Measurements from ENCODE around the gene TRMT5.

The TRMT5 gene

GRCh38 chr14:60977847-60978246 lies 3.0 kb downstream of the TRMT5 start:
- H3K4me1 ChIP-seq (ENCODE audit: control insufficient read depth in 2 of 2, insufficient read depth in 1 of 2, low read depth in 1 of 2, low read length in 2 of 2), result peaks cover 0 to 3% of the 10 kb centered on the region in 2 donors
- no peak overlapping the region for H3K18ac ChIP-seq (ENCODE audit: low read length)
- no peaks in the 10 kb centered on the region for H3K9me3 ChIP-seq (replicated peaks in 1 of 2; ENCODE audit: control insufficient read depth in 2 of 2, insufficient read depth in 1 of 2, low read depth in 1 of 2, low read length in 2 of 2)
- H4K91ac ChIP-seq (ENCODE audit: low read depth, low read length, poor library complexity), result no peak overlapping the region
- H2BK120ac ChIP-seq (ENCODE audit: low read depth, low read length), result no peak overlapping the region
- no peak for DNase-seq (ENCODE audit: low spot score)
- no peak overlapping the region for H2BK5ac ChIP-seq (ENCODE audit: low read length)
- H3K14ac ChIP-seq (ENCODE audit: low read length), result no peak overlapping the region
- no peak overlapping the region for H4K8ac ChIP-seq (ENCODE audit: low read depth, low read length)
- H3K23ac ChIP-seq (ENCODE audit: low read depth, low read length, poor library complexity), result no peak overlapping the region
- no peak overlapping the region for H2BK12ac ChIP-seq (ENCODE audit: low read length)
- no peak overlapping the region for H2BK15ac ChIP-seq (ENCODE audit: low read length)
- H3K9ac ChIP-seq (ENCODE audit: low read depth, low read length, poor library complexity), result no peak overlapping the region
- H3K27me3 ChIP-seq (ENCODE audit: control insufficient read depth in 3 of 3, insufficient read depth in 3 of 3, low read depth in 1 of 3, low read length in 3 of 3), result no peaks in the 10 kb centered on the region
- H2AK5ac ChIP-seq (ENCODE audit: low read depth, low read length), result no peak overlapping the region
- H3K4ac ChIP-seq (ENCODE audit: low read length), result no peak overlapping the region
- no peak overlapping the region for H3K27ac ChIP-seq (replicated peaks; ENCODE audit: low read length)
- H3K4me3 ChIP-seq (ENCODE audit: low read length in 2 of 2), result no peak overlapping the region
- H3K36me3 ChIP-seq (replicated peaks in 1 of 2; ENCODE audit: control insufficient read depth in 2 of 2, insufficient read depth in 2 of 2, low read length in 2 of 2), result peaks cover 10 to 66% of the 10 kb centered on the region in 2 donors
- H2AFZ ChIP-seq (ENCODE audit: low read length), result no peak overlapping the region
- H3K4me2 ChIP-seq (ENCODE audit: insufficient read depth, low read length, poor library complexity, severe bottlenecking), result no peak overlapping the region
- no CpG with 5 or more reads among the region's 2 CpGs for WGBS, 2 donors (ENCODE audit: extremely low coverage in 2 of 2, insufficient read length in 2 of 2, insufficient replicate concordance in 1 of 2)
- H3K79me1 ChIP-seq (ENCODE audit: low read depth, low read length), result peaks cover 4% of the 10 kb centered on the region

GRCh38 chr14:60975551-60975950 lies 5.3 kb downstream of the TRMT5 start:
- Histone ChIP-seq H2AFZ (ENCODE audit: low read length) (no peak overlapping the region), H3K4me1 (ENCODE audit: control insufficient read depth in 2 of 2, insufficient read depth in 1 of 2, low read depth in 1 of 2, low read length in 2 of 2) (no peaks in the 10 kb centered on the region), H3K14ac (ENCODE audit: low read length) (no peak overlapping the region), H3K9me3 (replicated peaks in 1 of 2; ENCODE audit: control insufficient read depth in 2 of 2, insufficient read depth in 1 of 2, low read depth in 1 of 2, low read length in 2 of 2) (no peaks in the 10 kb centered on the region), H3K4ac (ENCODE audit: low read length) (no peak overlapping the region), H3K36me3 (replicated peaks in 1 of 2; ENCODE audit: control insufficient read depth in 2 of 2, insufficient read depth in 2 of 2, low read length in 2 of 2) (peaks cover 10 to 78% of the 10 kb centered on the region in 2 donors), H3K27me3 (ENCODE audit: control insufficient read depth in 3 of 3, insufficient read depth in 3 of 3, low read depth in 1 of 3, low read length in 3 of 3) (no peaks in the 10 kb centered on the region), H4K8ac (ENCODE audit: low read depth, low read length) (no peak overlapping the region), H3K79me1 (ENCODE audit: low read depth, low read length) (peaks cover 3% of the 10 kb centered on the region), H3K4me2 (ENCODE audit: insufficient read depth, low read length, poor library complexity, severe bottlenecking) (no peak overlapping the region), H2BK12ac (ENCODE audit: low read length) (no peak overlapping the region), H2AK5ac (ENCODE audit: low read depth, low read length) (no peak overlapping the region), H3K27ac (replicated peaks; ENCODE audit: low read length) (no peak overlapping the region), H3K9ac (ENCODE audit: low read depth, low read length, poor library complexity) (no peak overlapping the region), H2BK120ac (ENCODE audit: low read depth, low read length) (no peak overlapping the region), H3K23ac (ENCODE audit: low read depth, low read length, poor library complexity) (no peak overlapping the region), H2BK5ac (ENCODE audit: low read length) (no peak overlapping the region), H4K91ac (ENCODE audit: low read depth, low read length, poor library complexity) (no peak overlapping the region), H3K18ac (ENCODE audit: low read length) (no peak overlapping the region), H3K4me3 (ENCODE audit: low read length in 2 of 2) (no peak overlapping the region), H2BK15ac (ENCODE audit: low read length) (no peak overlapping the region)
- DNase-seq (ENCODE audit: low spot score), result no peak
- WGBS, 2 donors (ENCODE audit: extremely low coverage in 2 of 2, insufficient read length in 2 of 2, insufficient replicate concordance in 1 of 2), result no CpG with 5 or more reads among the region's 2 CpGs

- no peak overlapping the region for H2AFZ ChIP-seq (ENCODE audit: low read length)
- no peak overlapping the region for H2BK15ac ChIP-seq (ENCODE audit: low read length)
- peaks cover 3% of the 10 kb centered on the region for H3K79me1 ChIP-seq (ENCODE audit: low read depth, low read length)
- H3K14ac ChIP-seq (ENCODE audit: low read length), result no peak overlapping the region
- no CpG with 5 or more reads among the region's 6 CpGs for WGBS, 2 donors (ENCODE audit: extremely low coverage in 2 of 2, insufficient read length in 2 of 2, insufficient replicate concordance in 1 of 2)
- H3K4me1 ChIP-seq (ENCODE audit: control insufficient read depth in 2 of 2, insufficient read depth in 1 of 2, low read depth in 1 of 2, low read length in 2 of 2), result no peaks in the 10 kb centered on the region
- H3K9ac ChIP-seq (ENCODE audit: low read depth, low read length, poor library complexity), result no peak overlapping the region
- H2BK120ac ChIP-seq (ENCODE audit: low read depth, low read length), result no peak overlapping the region
- H3K23ac ChIP-seq (ENCODE audit: low read depth, low read length, poor library complexity), result no peak overlapping the region
- no peak overlapping the region for H4K8ac ChIP-seq (ENCODE audit: low read depth, low read length)
- no peak overlapping the region for H3K4ac ChIP-seq (ENCODE audit: low read length)
- no peak overlapping the region for H3K4me2 ChIP-seq (ENCODE audit: insufficient read depth, low read length, poor library complexity, severe bottlenecking)
- no peaks in the 10 kb centered on the region for H3K27me3 ChIP-seq (ENCODE audit: control insufficient read depth in 3 of 3, insufficient read depth in 3 of 3, low read depth in 1 of 3, low read length in 3 of 3)
- H3K9me3 ChIP-seq (replicated peaks in 1 of 2; ENCODE audit: control insufficient read depth in 2 of 2, insufficient read depth in 1 of 2, low read depth in 1 of 2, low read length in 2 of 2), result no peaks in the 10 kb centered on the region
- no peak overlapping the region for H3K18ac ChIP-seq (ENCODE audit: low read length)
- H3K27ac ChIP-seq (replicated peaks; ENCODE audit: low read length), result no peak overlapping the region
- no peak for DNase-seq (ENCODE audit: low spot score)
- no peak overlapping the region for H2BK5ac ChIP-seq (ENCODE audit: low read length)
- H2BK12ac ChIP-seq (ENCODE audit: low read length), result no peak overlapping the region
- H3K36me3 ChIP-seq (replicated peaks in 1 of 2; ENCODE audit: control insufficient read depth in 2 of 2, insufficient read depth in 2 of 2, low read length in 2 of 2), result peaks cover 10 to 74% of the 10 kb centered on the region in 2 donors
- H4K91ac ChIP-seq (ENCODE audit: low read depth, low read length, poor library complexity), result no peak overlapping the region
- no peak overlapping the region for H2AK5ac ChIP-seq (ENCODE audit: low read depth, low read length)
- H3K4me3 ChIP-seq (ENCODE audit: low read length in 2 of 2), result no peak overlapping the region
Observed at GRCh38 chr14:60974090-60974651, 6.7 kb downstream of the TRMT5 start.

GRCh38 chr14:60973070-60973469 lies 7.8 kb downstream of the TRMT5 start:
- no peak for DNase-seq (ENCODE audit: low spot score)
- no peaks in the 10 kb centered on the region for H3K4me1 ChIP-seq (ENCODE audit: control insufficient read depth in 2 of 2, insufficient read depth in 1 of 2, low read depth in 1 of 2, low read length in 2 of 2)
- no peak overlapping the region for H3K23ac ChIP-seq (ENCODE audit: low read depth, low read length, poor library complexity)
- no peak overlapping the region for H4K91ac ChIP-seq (ENCODE audit: low read depth, low read length, poor library complexity)
- no peak overlapping the region for H4K8ac ChIP-seq (ENCODE audit: low read depth, low read length)
- H3K4me2 ChIP-seq (ENCODE audit: insufficient read depth, low read length, poor library complexity, severe bottlenecking), result no peak overlapping the region
- no peak overlapping the region for H3K18ac ChIP-seq (ENCODE audit: low read length)
- no peak overlapping the region for H2BK120ac ChIP-seq (ENCODE audit: low read depth, low read length)
- no peak overlapping the region for H2BK5ac ChIP-seq (ENCODE audit: low read length)
- no peak overlapping the region for H3K9ac ChIP-seq (ENCODE audit: low read depth, low read length, poor library complexity)
- H3K4ac ChIP-seq (ENCODE audit: low read length), result no peak overlapping the region
- no CpG with 5 or more reads among the region's 3 CpGs for WGBS, 2 donors (ENCODE audit: extremely low coverage in 2 of 2, insufficient read length in 2 of 2, insufficient replicate concordance in 1 of 2)
- no peak overlapping the region for H2AK5ac ChIP-seq (ENCODE audit: low read depth, low read length)
- no peak overlapping the region for H3K4me3 ChIP-seq (ENCODE audit: low read length in 2 of 2)
- no peak overlapping the region for H2BK12ac ChIP-seq (ENCODE audit: low read length)
- peaks cover 10 to 65% of the 10 kb centered on the region in 2 donors for H3K36me3 ChIP-seq (replicated peaks in 1 of 2; ENCODE audit: control insufficient read depth in 2 of 2, insufficient read depth in 2 of 2, low read length in 2 of 2)
- peaks cover 3% of the 10 kb centered on the region for H3K79me1 ChIP-seq (ENCODE audit: low read depth, low read length)
- H3K14ac ChIP-seq (ENCODE audit: low read length), result no peak overlapping the region
- no peak overlapping the region for H2BK15ac ChIP-seq (ENCODE audit: low read length)
- no peak overlapping the region for H2AFZ ChIP-seq (ENCODE audit: low read length)
- H3K27me3 ChIP-seq (ENCODE audit: control insufficient read depth in 3 of 3, insufficient read depth in 3 of 3, low read depth in 1 of 3, low read length in 3 of 3), result no peaks in the 10 kb centered on the region
- no peaks in the 10 kb centered on the region for H3K9me3 ChIP-seq (replicated peaks in 1 of 2; ENCODE audit: control insufficient read depth in 2 of 2, insufficient read depth in 1 of 2, low read depth in 1 of 2, low read length in 2 of 2)
- H3K27ac ChIP-seq (replicated peaks; ENCODE audit: low read length), result no peak overlapping the region

Measured in neuronal stem cell (in vitro differentiated cells).